Left lung (tissue), 10 donors: ENCODE measurements around the gene MALT1. TPM values are rescaled to one million over a fixed set of nuclear protein-coding genes. Genes with fewer than 3 reads are reported as not detected.

Source experiments
- ATAC-seq: fragments of 200-7000 bp; cut with Tn5 transposase; one replicate; pipeline ENCODE4 v1.9.1; 2020; ENCODE audit warnings: moderate library complexity
- DNase-seq, 4 donors: peaks; one replicate each; pipeline ENCODE4 v3.0.0-alpha.2; 2013 to 2020
- H3K27ac ChIP-seq, 2 donors: fragments of 200-600 bp; sonication (generic) in 1 of 2; one replicate each; pipeline versions ENCODE4 v1.5.0 to v1.8.0; 2020 to 2021
- H3K27me3 ChIP-seq, 2 donors: fragments of 200-600 bp; sonication (generic) in 1 of 2; one replicate each; pipeline versions ENCODE4 v1.5.0 to v1.8.0; 2020 to 2021
- H3K36me3 ChIP-seq, 2 donors: fragments of 200-600 bp; sonication (generic) in 1 of 2; one replicate each; pipeline versions ENCODE4 v1.5.0 to v1.8.0; 2020 to 2021
- H3K4me1 ChIP-seq, 2 donors: fragments of 200-600 bp; one replicate each; pipeline ENCODE4 v1.8.0; 2021
- H3K4me3 ChIP-seq, 2 donors: fragments of 200-600 bp; sonication (generic) in 1 of 2; one replicate each; pipeline versions ENCODE4 v1.5.0 to v1.8.0; 2020 to 2021; ENCODE audit warnings: mild to moderate bottlenecking in 1 of 2
- H3K9me3 ChIP-seq, 2 donors: fragments of 200-600 bp; sonication (generic) in 1 of 2; one replicate each; pipeline versions ENCODE4 v1.5.0 to v1.8.0; 2020 to 2021
- intact Hi-C, 2 donors: fragments of 100-400 bp; cut with DNase I; formaldehyde crosslinking; loops; one replicate each; pipeline versions ENCODE4 v1.11.2 to v1.14.2; 2022
- polyA plus RNA-seq, 6 donors: library from polyadenylated mRNA; unstranded; fragments of 120-200 nt; gene quantifications; one replicate each; pipeline ENCODE4 v1.2.1, GENCODE V29; 2013; ENCODE audit not compliant: insufficient read length in 6 of 6
- total RNA-seq, 2 donors: library from RNA; stranded (reverse); fragmentation: NEBNext Ultra II Directional; extraction: Animal tissue kit (Norgen Biotek cat#: 25700); gene quantifications; one replicate each; pipeline ENCODE4 v1.2.1, GENCODE V29; 2021
- TF ChIP-seq, protein P1 (sequence below), 2 donors: fragments of 200-600 bp; sonication (generic) in 1 of 2; IDR thresholded peaks; one replicate each; pipeline versions ENCODE4 v1.5.0 to v1.8.0; 2021; ENCODE audit warnings: antibody characterized with exemption in 2 of 2
- donor health status: DM: no; HTN: yes; CAD: no.
- donor health status: DM: no; HTN: no; CAD: no.

The MALT1 gene
- total and polyA plus RNA-seq, 8 donors, result 17.1 to 31.4 (median 22.8) TPM

DNA sequence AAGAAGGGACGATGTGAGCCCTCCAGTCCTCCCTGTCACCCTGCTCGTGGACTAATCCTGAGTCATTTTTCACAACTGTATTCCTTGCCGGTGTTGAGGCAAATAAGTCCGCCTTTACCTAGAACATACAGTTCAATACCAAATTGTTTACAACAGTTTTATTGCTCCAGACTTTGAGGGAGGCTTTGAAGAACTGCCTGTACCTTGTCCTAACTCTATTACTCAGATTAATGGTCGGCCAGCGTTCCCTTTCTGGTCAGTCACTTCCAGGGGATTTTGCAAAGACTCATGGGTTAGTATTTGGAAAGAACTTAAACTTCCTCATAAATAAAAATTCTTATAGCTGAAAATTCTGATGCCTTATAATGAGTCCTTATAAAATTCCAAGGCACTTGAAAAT, 108.3 kb downstream of the MALT1 start:
- intact Hi-C loops, result loop anchor here in 1 of 2 donors (10.0 kb wide), 1 partner anchor 285 kb away; no protein-coding TSS in a partner anchor
- Histone ChIP-seq H3K4me3 (no peak overlapping the region), H3K27ac (no peak overlapping the region), H3K36me3 (no peaks in the 10 kb centered on the region), H3K4me1 (peaks cover 0 to 2% of the 10 kb centered on the region in 2 donors), H3K27me3 (no peaks in the 10 kb centered on the region), H3K9me3 (no peaks in the 10 kb centered on the region)
- DNase-seq, result no peak
- no peak for ATAC-seq
- TF ChIP-seq, protein P1, sequence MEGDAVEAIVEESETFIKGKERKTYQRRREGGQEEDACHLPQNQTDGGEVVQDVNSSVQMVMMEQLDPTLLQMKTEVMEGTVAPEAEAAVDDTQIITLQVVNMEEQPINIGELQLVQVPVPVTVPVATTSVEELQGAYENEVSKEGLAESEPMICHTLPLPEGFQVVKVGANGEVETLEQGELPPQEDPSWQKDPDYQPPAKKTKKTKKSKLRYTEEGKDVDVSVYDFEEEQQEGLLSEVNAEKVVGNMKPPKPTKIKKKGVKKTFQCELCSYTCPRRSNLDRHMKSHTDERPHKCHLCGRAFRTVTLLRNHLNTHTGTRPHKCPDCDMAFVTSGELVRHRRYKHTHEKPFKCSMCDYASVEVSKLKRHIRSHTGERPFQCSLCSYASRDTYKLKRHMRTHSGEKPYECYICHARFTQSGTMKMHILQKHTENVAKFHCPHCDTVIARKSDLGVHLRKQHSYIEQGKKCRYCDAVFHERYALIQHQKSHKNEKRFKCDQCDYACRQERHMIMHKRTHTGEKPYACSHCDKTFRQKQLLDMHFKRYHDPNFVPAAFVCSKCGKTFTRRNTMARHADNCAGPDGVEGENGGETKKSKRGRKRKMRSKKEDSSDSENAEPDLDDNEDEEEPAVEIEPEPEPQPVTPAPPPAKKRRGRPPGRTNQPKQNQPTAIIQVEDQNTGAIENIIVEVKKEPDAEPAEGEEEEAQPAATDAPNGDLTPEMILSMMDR (IDR thresholded peaks at IDR 0.05), result no peak

DNA sequence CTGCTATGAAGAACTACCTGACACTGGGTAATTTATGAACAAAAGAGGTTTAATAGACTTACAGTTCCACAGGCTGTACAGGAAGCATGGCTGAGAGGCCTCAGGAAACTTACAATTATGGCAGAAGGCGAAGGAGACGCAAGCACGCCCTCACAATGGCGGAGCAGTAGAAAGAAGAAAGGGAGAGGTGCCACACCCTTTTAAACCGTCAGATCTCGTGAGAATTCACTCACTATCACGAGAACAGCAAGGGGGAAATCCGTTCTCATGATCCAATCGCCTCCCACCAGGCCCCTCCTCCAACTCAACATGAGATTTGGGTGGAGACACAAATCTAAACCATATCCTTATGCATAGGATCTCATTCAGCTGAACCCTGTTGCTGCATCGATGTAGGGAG, 108.8 kb downstream of the MALT1 start:
- H3K9me3 ChIP-seq, result no peaks in the 10 kb centered on the region
- no peak overlapping the region for H3K4me3 ChIP-seq
- no peak overlapping the region for H3K27ac ChIP-seq
- H3K4me1 ChIP-seq, result peaks cover 0 to 7% of the 10 kb centered on the region in 2 donors
- ATAC-seq (no peak), DNase-seq (no peak)
- H3K36me3 ChIP-seq, result no peaks in the 10 kb centered on the region
- TF ChIP-seq, protein P1 (IDR thresholded peaks at IDR 0.05), result no peak
- no peaks in the 10 kb centered on the region for H3K27me3 ChIP-seq
- intact Hi-C loops, result loop anchor here in 1 of 2 donors (5.0 kb wide), 1 partner anchor 277 kb away; no protein-coding TSS in a partner anchor

DNA sequence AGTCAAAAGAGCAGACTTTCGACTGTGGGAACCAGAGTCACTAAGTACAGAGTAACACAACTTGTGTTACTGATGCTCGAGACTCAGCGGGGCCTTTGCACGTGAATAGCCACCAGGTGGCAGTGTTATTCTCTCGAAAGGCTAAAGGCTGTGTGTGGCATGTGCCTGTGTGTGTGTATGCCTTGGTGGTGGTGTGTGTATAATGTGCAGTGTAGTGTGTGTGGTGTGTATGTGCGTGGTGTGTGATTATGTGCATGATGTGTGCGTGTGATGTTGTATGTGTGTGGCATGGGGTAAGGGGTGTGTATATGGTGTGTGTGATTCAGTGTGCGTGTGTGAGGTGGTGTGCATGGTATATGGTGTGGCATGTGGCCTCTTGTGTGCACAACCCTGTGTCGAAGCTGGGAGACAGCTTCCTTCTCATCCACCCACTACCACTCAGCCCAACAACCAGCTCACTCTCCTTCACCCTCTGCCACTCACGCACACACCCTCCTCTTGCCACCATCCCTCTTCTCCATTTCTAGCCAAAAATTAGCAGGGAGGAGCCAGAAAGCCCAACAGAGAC, 110.4 kb downstream of the MALT1 start:
- Histone ChIP-seq H3K9me3 (no peaks in the 10 kb centered on the region), H3K36me3 (no peaks in the 10 kb centered on the region), H3K4me3 (no peak overlapping the region), H3K4me1 (peaks cover 4 to 13% of the 10 kb centered on the region in 2 donors), H3K27me3 (no peaks in the 10 kb centered on the region), H3K27ac (no peak overlapping the region)
- DNase-seq (peak in 3 of 4 donors; percentile 67 to 84 (median 75)), ATAC-seq (peak; percentile 89)
- intact Hi-C loops, result loop anchor here in 1 of 2 donors (5.0 kb wide), 1 partner anchor 276 kb away; no protein-coding TSS in a partner anchor
- TF ChIP-seq, protein P1 (IDR thresholded peaks at IDR 0.05), result peak; percentile 83 to 90

DNA sequence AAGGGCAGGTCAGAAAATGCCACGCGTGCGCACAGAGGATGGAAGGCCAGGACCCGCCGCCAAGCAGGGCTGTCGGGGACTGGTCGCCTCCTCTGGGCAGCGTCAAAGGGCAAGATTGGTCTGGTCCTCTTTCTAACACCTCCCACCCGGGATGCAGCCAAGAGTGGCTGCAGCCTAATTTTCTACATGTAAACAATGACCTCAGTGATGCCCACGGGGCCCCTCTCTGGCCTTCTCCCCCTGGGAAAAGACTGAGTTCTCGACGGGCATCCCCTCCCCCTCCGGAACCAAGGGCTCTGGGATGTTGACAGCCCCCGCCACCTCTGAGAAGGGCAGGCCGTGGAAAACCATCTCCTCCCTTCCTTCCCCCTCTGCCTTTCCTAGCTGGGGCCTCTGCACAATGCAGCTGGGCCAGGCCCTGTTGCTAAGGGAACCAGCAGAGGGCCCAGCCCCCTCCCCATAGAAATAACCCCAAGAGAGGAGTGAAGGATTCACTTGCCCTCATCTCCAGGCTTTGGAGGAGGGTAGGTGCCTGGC, 113.4 kb downstream of the MALT1 start:
- TF ChIP-seq, protein P1 (IDR thresholded peaks at IDR 0.05), result no peak
- DNase-seq (peak in 1 of 4 donors; percentile 67), ATAC-seq (no peak)
- Histone ChIP-seq H3K36me3 (no peaks in the 10 kb centered on the region), H3K27ac (peak overlapping the region; percentile 35 to 50), H3K27me3 (no peaks in the 10 kb centered on the region), H3K4me1 (peaks cover 10 to 19% of the 10 kb centered on the region in 2 donors), H3K4me3 (no peak overlapping the region), H3K9me3 (no peaks in the 10 kb centered on the region)
- intact Hi-C loops, result loop anchor here in 1 of 2 donors (5.0 kb wide), 1 partner anchor 273 kb away; no protein-coding TSS in a partner anchor

DNA sequence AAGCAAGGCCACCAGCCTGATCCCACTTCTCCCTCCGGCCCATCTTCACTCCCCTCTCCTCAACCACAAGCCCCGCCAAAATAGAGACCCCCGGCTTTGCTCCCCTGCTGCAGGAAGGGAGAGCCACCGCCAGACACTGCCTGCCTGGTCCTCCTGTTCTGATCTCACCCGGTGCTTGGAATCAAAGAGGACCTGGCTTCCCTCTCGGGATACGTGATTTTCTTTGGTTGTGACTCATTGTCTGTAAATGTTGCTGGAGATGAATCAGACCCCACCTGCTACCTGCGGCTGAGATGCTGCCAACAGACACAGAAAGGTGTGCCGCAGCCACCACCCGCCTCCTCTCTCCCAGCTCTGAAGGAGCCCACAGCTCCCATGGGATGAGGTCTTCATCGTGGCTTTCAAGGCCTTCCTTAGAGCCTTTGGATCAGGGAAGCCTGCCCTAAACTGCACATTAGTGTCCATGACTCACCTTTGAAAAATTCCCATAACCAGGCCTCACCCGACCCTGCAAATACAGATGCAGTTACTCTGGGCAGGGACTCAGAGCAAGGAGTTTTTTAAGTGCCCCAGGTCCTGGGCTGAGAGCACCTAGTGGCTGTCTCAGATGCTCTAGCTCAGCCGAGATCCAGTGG, 114.0 kb downstream of the MALT1 start:
- Histone ChIP-seq H3K27me3 (no peaks in the 10 kb centered on the region), H3K4me1 (peaks cover 10 to 19% of the 10 kb centered on the region in 2 donors), H3K27ac (peak overlapping the region; percentile 35 to 50), H3K36me3 (no peaks in the 10 kb centered on the region), H3K9me3 (no peaks in the 10 kb centered on the region), H3K4me3 (no peak overlapping the region)
- DNase-seq, result no peak
- TF ChIP-seq, protein P1 (IDR thresholded peaks at IDR 0.05), result no peak
- ATAC-seq, result peak; percentile 59
- intact Hi-C loops, result no loop called here
